GM19035 (cell line): ENCODE measurements around the gene RIPK4.

Experiments used
- ATAC-seq: cut with Tn5 transposase; IDR thresholded peaks from one replicate; pipeline ENCODE4 v1.9.1; 2021; ENCODE audit not compliant: unreplicated experiment

The RIPK4 gene

GRCh38 chr21:41770901-41771624 lies 4.2 kb upstream of the RIPK4 start:
- no peak for ATAC-seq

DNA sequence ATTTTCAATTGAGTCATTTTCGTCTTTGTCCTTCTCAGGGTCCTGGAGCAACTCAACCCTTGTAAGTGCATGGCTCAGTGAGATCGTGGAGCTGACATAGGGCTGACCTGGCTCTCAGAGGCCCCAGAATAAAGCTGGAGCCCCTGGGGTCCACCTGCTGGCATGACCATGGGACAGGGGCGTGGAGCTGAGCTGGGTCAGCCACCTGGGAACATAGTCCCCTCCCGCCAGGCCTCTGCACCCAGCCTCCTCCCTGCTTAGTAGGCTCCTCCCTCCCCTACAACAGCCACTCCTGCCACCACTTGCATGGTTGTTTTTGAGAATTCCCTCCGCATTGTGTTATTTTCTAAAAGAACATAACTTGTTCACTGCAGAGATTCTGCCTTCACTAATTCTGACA lies 3.1 kb upstream of the RIPK4 start:
- ATAC-seq: no peak

- ATAC-seq: no peak
These were observed 2.7 kb upstream of the RIPK4 start for GRCh38 chr21:41769521-41769920.

DNA sequence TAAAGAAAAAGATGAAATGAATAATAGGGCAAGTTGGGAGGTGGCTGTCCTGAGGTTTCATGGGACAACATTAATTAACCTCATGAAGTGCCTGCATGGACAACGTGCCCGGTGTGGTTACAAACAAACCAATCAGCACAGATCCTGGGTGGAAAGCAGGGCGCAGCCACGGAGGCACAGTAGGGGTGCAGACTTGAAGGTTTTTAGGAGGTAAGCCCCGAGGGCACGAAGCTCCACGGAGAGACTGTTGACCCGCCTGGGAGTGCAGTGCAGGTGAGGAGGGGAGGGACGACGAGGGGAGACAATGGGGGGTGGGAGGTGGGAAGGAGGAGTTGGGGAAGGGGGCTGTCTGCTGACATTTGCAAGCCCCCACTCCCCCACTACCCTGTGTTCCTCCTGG lies 2.3 kb upstream of the RIPK4 start:
- ATAC-seq: no peak

- no peak for ATAC-seq
These were observed 1.7 kb upstream of the RIPK4 start for GRCh38 chr21:41768437-41769042.

DNA sequence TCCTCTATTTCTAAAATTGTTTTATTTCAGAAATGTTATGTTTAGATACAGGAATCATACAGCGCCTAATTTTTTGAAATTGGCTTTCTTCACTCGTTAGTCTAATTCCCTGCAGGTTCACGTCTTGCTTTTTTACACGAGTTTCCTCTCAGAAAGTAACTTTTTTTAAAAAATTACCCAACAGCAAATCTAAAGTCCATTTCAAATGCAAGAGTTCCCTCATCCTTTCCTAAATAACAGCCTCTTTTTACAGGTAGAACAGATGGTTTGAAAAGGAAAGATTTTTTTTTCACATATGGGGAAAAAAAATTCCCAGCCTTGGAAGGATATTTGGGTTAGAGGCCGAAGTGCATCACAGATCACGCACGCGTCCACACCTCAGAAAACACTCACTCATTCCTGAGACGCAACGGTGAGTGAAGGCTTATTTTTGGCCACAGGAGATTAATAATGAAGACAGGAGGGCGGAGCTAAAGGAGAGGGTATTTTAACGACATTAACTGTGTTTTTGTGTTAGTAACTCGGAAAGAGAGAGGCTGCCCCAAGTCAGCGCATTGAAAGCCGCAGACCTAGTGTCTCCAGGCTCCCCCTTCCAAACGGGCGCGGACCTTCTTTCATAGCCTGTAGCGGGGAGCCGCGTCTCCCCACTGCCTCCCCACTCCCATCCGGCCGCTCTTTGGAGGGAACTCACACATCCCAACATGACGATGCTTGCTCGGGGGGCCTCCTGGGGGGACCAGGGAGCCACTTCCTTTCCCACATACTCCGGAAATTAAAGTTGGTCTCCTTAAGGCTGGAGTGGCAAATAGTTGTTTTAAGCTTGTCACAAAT lies 969 bp upstream of the RIPK4 start:
- ATAC-seq: no peak

DNA sequence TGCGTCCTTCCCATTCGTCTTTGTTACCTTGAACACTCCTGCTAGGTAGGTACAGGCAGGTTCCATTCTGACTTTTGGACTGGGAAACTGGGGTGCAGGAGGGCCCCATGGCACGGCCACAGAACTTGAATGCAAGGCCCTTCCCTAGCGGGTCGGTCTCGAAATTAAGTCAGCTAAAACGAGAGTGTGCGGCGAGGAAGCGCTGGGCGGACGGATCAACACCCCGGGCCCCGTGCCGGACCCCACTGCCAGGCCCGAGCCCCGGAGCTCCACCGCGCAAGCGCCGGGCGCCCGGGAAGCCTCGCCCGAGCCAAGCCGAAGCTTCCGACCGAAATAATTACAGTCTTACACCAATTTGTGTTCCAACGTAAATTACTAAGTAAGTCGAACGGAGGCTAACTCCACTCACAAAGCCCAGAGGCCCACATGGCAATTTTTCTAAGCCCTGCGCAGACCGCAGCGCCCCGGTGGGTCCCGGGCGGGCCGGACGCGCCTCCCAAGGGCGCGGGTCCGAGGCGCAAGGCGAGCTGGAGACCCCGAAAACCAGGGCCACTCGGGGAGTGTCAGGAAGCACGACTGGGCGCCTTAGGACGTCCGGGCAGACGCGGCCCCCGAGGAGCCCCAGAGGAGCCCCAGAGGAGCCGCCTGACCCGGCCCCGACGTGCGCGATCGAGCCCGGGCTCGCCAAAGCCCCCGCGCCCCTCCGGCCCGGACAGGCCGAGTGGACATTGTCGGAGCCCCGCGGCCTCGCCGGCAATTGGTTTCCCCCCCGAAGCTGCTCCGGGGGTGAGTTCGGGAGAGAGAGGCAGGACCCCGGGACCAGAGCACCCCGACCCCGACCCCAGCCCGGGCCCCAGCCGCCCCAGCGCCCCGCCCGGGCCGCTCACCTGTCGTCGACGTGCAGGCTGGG lies 624 bp downstream of the RIPK4 start:
- ATAC-seq: no peak

DNA sequence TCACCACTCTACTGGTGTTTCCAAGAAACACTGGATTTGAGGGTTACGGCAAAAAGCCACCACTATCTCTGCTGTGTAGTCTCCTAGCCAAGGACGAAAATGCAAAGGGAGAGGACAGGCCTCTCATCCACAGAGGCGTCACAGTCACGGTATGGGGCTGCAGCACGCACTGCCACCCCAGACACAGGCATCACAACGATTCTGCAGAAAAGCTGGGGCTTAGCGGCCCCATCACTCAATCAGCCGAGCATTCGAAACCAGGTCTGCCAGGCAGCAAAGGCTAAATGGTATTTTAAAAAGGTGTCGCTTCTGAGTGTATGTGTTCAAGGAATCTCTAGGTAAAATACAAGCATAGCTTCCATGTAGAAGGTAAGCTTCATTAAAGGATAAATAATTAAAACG lies 1.4 kb downstream of the RIPK4 start:
- ATAC-seq: no peak

GRCh38 chr21:41764558-41765419 lies 2.1 kb downstream of the RIPK4 start:
- no peak for ATAC-seq

- no peak for ATAC-seq
These were observed 2.9 kb downstream of the RIPK4 start for GRCh38 chr21:41763996-41764395.

DNA sequence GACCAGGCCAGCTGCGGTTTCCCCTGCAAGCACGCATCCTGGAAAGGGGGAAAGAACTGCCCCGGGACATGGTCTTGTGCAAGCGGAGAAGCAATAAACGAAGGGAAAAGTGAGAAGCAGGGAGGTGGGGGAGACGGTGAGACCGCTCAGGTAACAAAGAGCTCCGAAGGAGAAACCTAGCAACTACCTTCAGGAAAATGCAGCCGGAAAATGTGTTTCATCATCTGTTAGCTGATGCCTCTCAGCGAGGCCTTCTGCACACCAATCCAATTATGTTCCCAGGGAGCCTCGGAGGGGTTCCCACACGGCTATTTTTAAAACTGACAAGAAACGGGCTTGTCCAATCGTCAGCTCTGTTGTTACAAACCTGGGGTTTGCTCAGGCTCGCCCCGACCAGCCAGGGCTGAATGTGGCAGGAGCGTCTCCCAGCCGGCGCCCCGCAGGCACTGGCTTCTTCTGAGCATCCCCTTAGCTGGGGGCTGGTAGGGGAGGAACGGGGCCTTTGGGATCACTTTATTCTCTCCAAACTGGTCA lies 3.4 kb downstream of the RIPK4 start:
- no peak for ATAC-seq

GRCh38 chr21:41762753-41763152 lies 4.1 kb downstream of the RIPK4 start:
- no peak for ATAC-seq

DNA sequence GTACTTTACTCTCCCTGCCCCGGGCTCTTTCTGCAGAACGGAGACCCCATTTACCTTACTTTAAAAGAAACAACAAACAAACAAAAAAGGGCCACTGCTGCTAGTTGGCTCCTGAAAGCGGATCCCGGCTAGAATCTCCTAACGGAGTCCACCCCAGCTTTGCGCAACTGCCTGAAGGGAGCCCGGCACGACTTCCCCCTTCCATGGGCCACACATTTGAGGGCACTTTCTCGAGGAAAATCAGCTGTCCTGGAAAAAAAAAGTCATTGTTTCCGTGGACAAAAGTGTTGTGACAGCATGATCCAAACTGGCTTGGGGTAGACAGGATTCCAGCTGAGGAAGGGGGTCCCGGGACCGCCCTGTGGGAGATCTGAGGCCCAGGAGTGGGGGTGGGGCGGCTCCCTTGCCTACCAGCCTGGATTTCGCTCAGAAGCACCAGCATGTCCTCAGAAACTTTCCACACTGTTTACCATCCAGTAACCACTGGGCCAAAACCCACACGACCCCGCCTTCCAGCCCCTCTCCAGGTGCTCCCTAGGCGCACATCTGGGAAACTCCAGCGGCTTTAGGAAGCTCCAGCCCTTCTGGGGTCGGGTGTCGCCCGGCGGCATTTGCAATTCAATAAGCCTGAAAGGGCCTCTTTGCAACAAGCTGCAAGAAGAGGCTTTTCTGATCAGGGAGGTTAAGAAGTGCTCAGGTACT lies 4.8 kb downstream of the RIPK4 start:
- ATAC-seq: no peak

GRCh38 chr21:41761211-41761933 lies 5.5 kb downstream of the RIPK4 start:
- no peak for ATAC-seq

GRCh38 chr21:41760411-41760810 lies 6.4 kb downstream of the RIPK4 start:
- ATAC-seq: no peak

GRCh38 chr21:41759926-41760325 lies 6.9 kb downstream of the RIPK4 start:
- ATAC-seq: no peak

DNA sequence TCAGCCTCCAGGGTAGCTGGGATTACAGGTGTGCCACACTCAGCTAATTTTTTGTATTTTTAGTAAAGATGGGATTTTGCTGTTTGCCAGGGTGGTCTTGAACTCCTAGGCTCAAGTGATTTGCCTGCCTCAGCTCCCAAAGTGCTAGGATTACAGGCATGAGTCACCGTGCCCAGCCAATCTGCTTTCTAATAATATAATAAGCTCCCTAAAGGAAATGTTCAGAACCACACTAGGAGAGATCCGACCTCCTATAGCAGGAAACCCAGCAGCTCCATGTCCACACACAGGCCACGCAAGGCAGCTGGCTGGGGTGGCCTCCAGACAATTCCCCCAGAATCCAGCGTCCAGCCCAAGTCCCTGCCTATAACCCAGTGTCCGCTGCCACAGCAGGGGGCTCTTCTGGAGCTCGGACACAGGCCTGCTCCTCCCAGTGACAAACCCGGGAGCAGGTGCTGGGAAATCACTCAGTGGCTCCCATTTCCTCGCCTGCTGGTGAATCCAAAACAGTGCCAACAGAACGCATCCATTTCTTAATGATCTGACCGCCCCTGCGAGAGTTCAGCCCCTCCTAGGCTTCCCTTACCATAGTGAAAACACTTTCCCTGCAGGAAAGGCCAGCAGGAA lies 7.5 kb downstream of the RIPK4 start:
- ATAC-seq: no peak

DNA sequence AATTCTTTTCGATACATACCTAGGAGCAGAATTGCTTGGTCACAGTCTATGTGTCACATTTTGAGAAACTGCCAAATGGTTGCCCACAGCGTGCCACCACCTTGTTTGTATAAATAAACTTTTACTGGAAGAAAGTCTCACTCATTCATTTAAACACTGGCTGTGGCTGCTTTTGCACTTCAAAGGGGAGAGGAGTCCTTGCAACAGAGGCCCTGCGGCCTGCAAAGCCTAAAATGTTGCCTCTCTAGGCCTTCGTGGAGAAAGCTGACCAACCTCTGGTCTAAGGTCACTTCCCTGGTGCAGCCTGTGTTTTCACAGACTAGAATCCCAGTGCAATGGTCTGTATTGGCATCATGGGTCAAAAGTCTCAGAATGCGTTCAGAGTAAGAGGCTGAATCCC lies 8.3 kb downstream of the RIPK4 start:
- no peak for ATAC-seq
